Kidney glomerular epithelial cell (primary cell): ENCODE data around the gene COL26A1.

Source experiments
- DNase-seq: peaks from one replicate; lab custom pipeline; 2025; lab: John Stamatoyannopoulos, UW

The COL26A1 gene

DNA sequence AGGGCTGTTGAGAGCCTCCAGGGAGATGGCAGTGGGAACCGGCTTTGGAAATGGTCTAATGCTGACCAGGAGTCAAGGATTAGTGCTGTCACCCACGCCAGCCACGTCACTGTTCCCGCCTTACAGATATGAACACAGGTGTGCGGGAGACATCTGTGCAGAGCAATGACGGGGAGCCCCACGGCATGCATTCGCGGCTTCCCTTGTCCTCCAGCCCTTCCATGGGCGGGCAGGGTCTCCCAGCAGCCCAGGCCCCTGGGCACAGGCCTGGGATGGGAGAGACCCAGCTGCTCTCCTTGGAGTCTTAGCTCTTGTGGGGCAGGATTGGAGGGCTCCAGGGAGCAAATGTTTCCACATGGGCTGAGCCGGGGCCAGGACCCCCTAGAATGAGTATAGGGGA is 172.2 kb downstream of the COL26A1 start:
- DNase-seq, result no peak

DNA sequence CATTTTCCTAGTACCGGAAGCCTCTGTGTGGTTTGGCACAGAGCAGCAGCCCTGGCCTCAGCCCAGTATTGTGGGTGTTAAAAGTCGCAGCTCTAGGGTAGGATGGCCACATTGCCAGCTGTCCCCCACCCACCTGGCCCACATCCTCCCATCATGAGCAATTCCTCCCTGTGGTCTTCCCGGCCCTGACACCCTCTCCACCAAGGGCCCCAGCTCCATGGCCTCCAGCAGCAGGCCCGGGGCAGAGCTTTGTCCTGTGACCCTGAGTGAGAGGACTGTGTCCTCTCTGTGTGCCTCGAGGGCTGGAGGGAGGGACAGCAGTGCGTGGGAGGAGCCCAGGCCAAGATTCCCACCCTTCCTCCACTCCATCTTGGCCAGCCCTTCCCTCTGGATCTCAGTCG is 172.7 kb downstream of the COL26A1 start:
- DNase-seq, result no peak

DNA sequence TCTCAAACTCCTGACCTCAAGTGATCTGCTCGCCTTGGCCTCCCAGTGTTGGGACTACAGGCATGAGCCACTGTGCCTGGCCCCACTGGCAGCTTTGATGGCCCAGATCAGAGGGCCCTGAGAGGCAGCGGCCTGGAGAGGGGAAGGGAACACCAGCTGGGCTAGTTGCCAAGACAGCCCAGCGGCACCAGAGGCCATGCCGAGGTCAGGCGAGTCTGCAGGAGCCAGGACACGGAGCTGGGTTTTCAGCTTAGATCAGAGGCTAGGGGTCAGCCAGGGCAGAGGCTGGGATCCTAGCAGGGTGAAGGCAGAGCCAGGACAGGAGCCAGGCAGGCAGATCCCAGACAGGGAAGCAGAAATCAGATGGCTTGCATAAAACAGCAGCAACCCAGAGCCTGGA is 173.6 kb downstream of the COL26A1 start:
- DNase-seq, result no peak

DNA sequence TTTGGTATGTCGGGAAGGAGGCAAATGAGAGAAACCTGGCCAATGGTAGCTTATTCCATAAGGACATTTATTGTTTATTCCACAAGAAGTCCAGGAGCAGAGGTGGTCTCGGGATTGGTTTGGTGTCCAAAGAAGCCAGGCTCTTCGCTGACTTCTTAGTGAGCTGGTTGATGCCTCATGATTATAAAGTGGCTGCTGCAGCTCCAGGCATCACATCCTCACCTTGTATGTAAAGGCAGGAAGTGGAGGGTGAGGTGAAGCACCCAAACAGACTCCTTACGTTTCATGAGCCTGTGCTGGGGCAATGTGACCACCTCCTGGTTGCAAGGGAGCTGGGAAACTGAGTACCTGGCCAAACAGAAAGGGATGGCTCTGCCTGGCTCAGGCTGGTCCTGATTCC is 174.0 kb downstream of the COL26A1 start:
- DNase-seq, result no peak

DNA sequence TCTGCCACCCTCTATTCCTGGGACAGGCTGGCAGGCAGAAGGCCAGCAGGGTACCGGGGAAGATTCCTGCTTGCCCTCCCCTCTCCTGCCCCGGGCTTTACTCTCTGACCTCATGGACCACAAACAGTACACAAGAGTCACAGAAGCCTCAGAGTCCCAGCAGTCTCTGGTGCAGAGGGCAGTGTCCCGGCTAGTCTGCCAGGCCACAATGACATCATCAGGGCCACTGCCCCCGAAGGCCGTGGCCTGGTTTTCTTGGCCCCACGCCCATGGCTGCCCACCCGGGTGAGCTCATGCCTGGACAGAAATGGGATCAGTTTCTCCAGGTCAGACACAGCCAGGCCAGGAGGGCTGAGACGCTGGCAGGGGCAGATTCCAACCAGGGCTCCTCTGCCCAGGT is 174.5 kb downstream of the COL26A1 start:
- DNase-seq, result no peak

DNA sequence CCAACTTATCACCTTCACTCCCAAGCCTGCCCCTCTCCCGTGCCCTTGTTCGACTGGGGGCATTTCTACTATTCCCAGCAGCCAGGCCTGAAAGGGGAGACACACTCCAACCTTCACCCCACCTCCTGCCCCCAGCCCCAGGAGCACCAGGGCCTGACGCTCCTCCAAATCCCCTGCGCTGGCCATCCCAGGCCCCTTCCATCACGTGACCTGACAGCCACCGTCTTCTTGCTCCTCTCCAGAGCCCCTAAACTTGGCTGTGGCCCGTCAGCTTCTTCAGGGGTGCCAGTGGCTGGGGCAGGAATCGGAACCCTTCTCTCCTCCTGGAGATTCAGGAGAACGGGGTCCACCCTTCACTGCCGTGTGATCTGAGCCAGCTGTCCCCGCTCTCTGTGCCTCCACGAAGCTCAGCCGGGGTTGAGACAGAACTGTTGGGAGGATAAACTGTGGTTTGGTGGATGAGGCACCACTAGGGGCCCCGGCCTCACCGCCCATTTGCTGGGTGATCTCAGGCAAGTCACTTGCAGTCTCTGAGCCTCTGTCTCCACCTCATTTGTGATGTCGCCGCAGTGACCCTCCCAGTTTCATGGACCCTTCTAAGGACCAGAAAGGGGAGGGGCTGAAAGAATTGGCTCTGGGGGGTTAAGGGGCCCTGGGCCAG is 175.4 kb downstream of the COL26A1 start:
- DNase-seq, result no peak

DNA sequence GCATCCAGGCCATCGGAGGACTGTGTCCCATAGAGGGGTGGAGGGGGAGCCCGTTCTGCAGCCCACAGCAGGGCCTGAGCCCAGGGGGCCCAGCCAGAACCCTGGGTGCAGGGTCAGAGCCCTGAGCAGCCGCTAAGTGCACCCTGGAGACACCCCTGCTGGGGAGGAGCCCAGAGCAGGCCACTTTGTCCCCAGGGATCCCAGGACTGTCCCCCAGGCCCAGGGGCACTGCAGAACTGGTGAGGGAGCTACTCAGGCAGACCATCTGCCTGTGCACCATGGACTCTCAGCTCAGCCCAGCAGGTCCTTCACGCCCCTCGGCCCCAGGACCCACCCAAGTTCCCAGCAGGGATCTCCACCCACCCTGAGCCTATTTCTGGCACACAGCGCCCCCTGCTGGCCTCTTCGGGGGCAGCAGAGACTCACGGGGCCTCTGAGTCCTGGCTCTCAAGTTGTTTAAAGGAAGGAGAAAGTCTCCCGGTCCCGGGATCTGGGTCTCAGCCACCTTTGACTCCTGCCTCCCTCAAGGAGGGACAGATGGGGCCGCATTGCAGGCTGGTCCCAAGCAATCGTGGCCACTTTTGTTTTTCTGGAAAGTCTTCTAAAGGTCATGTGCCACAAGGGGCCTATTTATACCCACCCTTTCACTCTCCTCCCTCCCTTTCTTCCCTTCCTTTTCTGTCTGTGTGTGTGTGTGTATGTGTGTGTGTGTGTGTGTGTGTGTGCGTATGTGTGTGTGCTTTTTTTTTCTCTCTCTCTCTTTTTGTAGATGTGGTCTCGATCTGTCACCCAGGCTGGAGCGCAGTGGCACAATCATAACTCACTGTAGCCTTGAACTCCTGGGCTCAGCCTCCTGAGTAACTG is 176.2 kb downstream of the COL26A1 start:
- peak; percentile 13 for DNase-seq

DNA sequence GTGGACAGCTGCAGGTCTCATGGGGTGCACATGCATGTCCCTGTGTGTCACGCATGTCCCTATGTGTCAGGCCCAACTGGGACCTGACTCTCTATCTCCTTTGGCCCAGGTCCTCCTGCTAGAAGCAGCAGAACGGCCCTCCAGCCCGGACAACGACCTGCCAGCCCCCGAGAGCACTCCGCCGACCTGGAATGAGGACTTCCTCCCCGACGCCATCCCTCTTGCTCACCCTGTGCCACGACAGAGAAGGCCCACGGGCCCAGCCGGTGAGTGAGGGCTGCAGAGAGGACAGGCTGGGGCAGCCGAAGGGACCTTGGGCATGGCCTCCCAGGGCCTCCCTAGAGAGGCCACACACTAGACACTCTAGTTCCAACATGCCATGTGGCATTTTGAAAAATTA is 177.1 kb downstream of the COL26A1 start:
- DNase-seq, result no peak

DNA sequence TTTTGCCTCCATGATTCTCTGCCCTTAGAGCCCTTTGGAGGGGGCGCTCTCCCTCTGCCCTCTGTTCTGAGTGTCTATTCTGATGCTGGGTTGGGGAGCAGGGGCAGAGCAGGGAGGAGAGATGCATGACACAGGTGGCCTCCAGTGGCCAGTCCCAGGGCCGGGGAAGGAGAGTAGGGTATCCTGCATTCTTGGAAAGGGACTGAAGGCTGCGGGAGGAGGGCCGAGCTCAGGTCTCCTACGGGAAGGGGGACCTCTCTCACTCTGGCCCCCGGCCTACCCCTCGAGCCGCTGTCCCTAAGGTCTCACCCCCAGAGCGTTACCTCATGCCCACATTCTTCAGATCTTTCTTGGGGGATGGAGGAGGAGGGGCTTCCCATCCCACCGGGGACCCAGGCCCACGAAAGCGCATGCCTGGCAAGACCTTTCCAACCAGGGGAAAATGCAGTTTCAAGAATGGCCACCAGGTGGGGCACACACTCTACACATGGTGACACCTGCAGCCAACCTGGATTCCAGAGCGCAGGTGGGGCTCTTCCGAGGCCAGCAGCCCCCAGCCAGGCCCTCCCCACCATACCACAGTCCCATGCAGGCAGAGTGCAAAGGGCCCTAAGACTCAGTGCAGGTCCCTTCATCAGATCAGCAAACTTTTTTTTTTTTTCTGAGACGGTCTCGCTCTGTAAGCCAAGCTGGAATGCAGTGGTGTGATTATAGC is 180.0 kb downstream of the COL26A1 start:
- peak; percentile 42 for DNase-seq

DNA sequence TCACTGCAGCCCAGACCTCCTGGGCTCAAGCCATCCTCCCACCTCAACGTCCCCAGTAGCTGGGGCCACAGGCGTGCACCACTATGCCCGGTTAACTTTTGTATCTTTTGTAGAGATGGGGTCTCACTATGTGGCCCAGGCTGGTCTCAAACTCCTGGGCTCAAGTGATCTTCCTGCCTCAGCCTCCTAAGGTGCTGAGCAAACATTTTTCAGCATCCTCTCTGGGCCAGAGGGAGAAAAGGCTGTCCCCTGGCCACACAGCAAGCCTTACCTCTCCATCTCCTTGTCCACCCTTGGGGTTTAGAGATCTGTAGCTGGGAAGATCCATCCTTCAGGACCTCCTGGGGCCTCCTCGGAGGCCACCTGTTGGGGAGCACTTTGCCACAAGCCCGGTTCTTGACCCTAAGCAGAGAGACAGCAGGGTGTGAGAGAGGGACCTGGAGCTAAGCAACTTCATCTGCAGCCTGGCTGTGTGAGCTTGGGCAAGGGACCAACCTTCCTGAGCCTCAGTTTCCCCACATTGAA is 180.6 kb downstream of the COL26A1 start:
- no peak for DNase-seq

DNA sequence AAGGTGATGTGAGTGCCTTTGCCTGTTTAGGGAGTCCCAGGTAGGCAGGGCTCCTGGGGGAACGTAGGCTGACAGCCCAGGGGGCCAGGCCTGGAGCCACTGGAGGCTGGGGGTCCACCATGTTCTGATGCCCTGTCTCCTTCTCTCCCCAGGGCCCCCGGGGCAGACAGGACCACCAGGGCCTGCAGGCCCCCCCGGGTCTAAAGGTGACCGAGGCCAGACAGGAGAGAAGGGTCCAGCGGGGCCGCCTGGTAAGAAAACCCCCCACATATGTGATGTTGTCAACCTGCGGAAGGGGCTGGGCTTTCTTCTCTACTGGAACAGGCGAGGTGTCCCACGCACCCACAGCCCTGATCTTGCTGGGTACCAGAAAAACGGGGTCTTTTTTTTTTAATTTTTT is 181.2 kb downstream of the COL26A1 start:
- no peak for DNase-seq

DNA sequence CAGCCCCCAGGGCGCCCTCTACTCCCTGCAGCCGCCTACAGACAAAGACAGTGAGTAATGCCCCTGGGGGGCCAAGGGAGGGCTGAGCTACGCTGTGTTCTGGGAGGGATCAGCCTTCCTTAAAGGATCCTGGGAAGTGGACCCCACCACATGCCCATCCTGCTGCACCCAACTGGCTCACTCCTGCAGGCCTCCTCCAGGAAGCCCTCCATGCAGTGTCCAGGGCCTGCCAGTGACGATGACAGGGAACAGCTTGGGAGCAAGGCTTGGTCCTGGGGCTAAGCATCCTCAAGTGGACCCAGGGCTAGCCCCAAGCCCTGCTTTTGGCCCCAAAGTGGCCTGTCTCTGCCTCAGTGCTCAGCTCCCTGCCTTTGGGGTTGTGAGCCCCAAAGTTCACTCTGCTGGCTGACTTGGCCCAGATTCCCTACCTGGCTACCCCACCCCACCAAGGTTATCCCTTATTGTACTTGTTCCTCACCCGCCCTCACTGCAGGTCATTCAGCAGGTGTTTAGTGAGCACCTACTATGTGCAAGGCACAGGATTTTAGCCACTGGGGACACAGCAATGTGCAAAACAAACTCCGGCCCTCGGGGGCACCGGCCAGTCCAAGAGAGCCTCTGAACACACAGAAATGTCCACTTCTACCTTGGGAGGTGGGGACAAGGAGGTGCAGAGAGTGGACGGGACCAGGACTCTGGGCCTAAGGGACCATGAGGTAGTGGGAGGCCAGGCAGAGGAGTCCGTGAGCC is 182.9 kb downstream of the COL26A1 start:
- no peak for DNase-seq

DNA sequence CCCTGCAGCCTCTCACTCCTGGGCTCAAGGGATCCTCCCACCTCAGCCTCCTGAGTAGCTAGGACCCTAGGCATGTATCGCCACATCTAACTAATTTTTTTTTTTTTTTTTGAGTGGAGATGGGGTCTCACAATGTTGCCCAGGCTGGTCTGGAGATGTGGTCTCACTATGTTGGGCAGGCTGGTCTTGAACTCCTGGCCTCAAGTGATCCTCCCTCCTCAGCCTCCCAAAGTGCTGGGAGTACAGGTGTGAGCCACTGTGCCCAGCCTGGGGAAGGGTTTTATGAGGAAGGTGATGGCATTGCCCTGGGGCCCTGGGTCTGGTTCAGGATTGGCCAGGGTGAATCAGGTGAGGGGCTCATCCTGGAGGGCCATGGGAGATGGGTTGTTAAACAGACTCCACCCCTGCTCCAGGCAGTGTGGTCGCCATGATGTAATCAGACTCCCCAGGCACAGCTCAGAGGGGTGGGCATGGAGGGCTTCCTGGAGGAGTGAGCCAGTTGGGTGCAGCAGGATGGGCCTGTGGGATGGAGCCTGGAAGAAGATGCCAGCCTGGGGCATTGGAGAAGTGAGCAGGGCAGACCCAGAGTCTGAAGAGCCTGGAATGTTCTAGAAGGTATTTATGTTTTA is 183.7 kb downstream of the COL26A1 start:
- DNase-seq, result no peak

DNA sequence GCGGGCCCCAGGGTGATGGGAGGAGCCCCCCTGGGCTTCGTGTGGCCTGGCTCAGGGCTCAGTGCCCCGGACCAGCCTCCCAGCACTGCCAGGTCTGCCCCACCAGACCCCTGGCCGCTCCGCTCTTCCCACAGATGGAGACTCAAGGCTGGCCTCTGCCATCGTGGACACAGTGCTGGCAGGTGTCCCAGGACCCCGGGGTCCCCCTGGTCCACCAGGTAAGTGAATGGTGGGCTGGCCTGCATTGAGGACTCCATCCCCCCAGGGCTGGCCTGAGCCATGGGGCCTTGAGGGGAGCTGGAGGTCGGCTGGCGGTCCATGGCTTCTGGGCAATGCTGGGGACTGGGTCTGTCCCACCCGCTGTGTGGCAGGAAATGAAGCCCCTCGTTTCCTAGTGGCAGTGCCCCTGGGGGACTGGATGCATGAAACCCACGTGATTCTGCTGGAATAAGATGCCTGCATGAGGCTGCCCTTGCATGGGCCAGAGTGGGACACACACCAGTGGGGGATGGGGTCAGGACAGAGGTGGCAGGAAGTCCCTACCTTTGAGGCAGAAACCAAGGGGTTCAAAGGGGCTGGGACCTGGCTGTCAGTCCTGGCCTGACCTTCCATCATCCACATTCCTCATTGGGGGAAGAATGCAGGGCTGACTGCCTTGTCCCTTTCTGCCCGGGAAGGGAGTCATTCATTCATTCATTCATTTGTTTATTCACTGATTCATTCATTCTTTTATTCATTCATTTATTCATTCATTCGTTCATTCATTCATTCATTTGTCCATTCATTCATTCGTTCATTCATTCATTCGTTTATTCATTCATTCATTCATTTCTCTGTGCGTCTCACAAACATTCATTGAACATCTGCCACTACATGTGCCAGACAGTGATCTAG is 184.6 kb downstream of the COL26A1 start:
- no peak for DNase-seq

DNA sequence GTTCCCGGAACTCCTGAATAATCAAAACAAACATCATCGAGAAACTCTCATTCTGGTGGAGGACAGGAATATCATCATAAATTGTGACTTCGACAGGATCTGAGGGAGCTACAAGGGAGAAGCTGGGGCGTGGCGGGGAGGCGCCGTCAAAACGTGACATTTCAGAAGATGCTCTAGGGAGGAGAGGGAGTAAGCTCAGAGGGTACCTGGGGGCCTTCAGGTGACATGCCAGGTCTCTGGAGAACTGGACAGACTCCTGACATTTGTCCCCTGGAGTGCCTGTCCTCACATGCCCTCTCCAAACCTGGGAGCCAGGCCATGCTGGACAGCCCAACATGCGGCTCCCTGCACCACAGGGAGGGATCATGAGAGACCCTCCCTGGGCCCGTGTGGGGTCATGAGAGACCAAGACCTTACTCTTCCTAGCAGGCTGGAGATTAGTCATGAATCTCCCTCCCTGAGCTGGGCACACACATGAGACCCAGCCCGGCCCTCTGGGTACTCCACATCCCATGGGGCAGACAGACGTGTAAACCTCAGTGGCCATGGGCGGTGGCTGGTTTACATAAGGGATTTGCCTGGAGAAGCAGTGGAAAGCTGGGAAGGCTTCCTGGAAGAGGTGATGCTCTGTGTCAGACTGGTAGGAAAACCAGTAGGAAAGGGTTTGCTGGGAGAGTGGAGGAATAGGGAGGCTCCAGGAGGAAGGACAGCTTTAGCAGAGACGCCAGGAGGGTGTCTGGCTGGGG is 185.4 kb downstream of the COL26A1 start:
- DNase-seq, result no peak

DNA sequence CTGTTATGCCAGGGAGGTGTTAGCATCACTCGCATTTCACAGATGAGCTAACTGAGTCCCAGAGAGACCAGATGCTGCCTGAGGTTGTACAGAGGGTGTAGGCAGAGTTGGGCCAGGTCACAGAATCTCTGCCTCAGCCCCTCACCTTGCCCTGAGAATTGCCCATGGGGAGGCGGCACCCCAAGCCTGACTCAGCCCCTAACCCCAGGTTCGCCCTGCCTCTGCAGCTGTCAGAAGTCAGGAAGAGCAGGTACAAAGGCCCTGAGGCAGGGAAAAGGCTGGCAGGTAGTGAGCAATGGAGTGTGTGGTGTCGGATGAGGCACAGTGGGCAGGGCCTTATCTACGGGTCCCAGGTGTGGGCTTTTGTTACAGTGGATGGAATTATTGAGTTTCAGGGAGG is 187.1 kb downstream of the COL26A1 start:
- no peak for DNase-seq

DNA sequence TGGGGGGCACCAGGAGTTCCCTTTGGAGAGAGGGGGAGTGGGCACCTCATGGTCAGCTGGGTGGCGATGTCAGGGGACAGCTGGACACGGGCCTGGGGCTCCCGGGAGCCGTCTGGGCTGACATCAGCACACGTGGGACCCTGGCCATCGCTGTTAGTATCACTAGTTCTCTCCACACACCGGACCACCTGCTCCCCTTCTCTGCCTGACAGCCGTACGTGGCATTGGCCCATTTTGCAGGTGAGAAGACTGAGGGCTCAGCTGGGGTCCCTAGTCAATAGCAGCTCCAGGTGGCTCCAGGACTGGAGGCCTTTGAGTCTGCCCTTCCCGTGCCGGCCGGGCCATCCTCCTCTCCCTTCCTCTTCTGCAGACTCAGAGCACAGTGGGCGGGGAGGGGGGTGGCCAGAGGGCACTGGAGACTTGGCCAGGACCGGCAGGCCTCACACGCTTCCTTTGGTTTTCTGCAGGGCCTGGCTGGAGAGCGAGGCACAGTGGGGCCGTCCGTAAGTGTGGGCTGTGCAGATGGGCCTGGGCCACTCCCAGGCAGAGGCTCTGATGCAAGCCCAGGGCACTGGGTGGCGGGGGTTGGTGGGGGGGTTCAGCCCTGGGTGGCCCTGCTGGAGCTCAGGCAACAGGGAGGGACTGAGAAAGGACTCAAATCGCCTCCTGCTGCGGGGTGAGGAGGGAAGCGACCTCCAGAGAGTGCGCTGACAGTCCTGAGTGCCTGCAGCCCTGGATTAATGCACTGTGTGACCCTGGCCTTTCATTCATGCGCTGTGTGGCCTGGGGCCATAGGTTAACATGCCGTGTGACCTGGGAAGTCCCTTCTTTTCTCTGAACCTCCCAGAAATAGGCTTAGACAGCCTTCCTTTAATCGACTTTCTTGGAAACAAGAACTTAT is 188.2 kb downstream of the COL26A1 start:
- DNase-seq, result no peak

DNA sequence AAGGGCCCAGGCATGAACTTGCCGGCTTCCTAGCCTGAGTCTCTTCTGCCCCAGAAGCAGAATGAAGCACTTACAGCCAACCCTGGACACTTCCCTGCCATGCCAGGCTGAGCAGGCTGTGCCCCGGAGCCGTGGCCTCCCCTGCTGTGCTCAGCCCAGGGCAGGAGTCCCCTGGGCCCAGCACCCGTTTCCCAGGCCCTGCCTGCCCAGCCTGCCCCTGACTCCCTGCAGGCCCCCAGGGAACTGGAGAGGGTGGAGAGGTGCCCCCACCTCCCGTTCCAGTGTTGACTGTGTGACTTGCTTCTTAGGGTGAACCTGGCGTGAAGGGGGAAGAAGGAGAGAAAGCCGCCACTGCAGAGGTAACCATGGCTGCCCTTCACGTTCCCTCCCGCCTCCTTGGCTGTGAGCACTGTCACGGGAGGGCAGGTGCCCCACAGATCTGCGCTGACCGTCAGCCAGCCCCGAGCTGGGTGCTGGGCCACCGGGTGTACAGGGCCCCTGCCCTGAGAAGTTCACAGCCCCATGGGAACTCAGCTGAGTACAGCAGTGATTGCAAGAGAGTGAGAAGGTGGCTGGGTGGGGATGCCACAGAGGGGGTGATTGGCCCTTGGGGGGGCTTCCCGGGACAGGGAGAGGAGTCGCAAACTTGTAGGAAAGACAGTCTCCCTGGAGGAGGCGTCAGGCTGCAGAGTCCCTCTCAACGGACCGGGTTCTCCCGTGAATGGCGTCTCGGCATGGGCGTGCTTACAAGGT is 190.5 kb downstream of the COL26A1 start:
- no peak for DNase-seq
